Measurements from ENCODE around the gene PRKAB1.

Gene PRKAB1

DNA sequence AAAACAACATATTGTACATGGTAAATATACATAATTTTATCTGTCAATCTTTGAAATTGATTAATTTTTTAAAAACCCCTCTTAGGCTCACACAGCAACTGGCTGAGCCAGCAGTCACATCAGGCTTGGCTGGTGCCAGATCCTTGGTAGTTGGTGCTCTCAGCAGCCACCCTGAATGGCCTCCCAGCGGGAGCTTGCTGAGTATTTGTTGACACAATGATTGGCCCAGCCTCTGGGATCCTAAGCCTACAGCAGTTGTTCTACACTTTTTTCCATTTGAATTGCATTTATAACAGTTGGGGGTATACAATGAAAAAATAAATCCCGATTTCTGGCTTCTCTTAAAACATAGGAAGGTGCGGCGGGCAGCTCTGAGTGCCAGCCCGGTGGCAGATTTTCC lies 11.1 kb downstream of the PRKAB1 start:
- Histone ChIP-seq H3K36me3 (ENCODE audit: control insufficient read depth, insufficient read depth, low read length) (peaks cover 53% of the 10 kb centered on the region), H3K4me3 (replicated peaks; ENCODE audit: low read depth, low read length) (no peak overlapping the region), H3K27me3 (replicated peaks; ENCODE audit: control insufficient read depth, insufficient read depth, low read length) (no peaks in the 10 kb centered on the region)
- no peak for TF ChIP-seq CTCF (IDR thresholded peaks at IDR 0.05; ENCODE audit: insufficient read depth, low read length, poor library complexity, severe bottlenecking)
- DNase-seq (ENCODE audit: extremely low read depth, insufficient read length) = no peak

DNA sequence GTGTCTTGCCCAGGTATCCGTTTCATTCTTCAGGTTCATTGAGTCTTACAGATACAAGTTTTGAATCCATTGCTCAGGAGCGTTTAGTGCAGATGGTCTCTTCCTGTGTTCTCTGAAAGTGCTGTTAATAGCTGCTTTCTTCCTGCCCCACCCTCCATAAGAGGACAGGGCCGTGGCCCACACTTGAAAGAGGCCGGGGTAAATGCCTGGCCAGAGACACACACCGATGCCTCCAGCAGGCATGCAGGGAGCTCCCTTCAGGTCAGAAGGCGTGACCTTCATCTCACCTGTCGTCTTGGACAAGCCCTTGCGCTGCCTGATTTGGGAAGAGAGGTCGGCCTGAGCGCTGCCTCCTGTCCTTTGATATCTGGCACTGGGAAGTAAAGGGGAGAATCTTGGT lies 11.6 kb downstream of the PRKAB1 start:
- TF ChIP-seq CTCF (IDR thresholded peaks at IDR 0.05; ENCODE audit: insufficient read depth, low read length, poor library complexity, severe bottlenecking) = no peak
- Histone ChIP-seq H3K36me3 (ENCODE audit: control insufficient read depth, insufficient read depth, low read length) (peaks cover 51% of the 10 kb centered on the region), H3K4me3 (replicated peaks; ENCODE audit: low read depth, low read length) (no peak overlapping the region), H3K27me3 (replicated peaks; ENCODE audit: control insufficient read depth, insufficient read depth, low read length) (no peaks in the 10 kb centered on the region)
- DNase-seq (ENCODE audit: extremely low read depth, insufficient read length) = no peak

- no peak for DNase-seq (ENCODE audit: extremely low read depth, insufficient read length)
- peaks cover 43% of the 10 kb centered on the region for H3K36me3 ChIP-seq (ENCODE audit: control insufficient read depth, insufficient read depth, low read length)
- no peak for TF ChIP-seq CTCF (IDR thresholded peaks at IDR 0.05; ENCODE audit: insufficient read depth, low read length, poor library complexity, severe bottlenecking)
- H3K27me3 ChIP-seq (replicated peaks; ENCODE audit: control insufficient read depth, insufficient read depth, low read length) = no peaks in the 10 kb centered on the region
- no peak overlapping the region for H3K4me3 ChIP-seq (replicated peaks; ENCODE audit: low read depth, low read length)
These were observed 13.2 kb downstream of the PRKAB1 start for GRCh38 chr12:119681111-119681510.

DNA sequence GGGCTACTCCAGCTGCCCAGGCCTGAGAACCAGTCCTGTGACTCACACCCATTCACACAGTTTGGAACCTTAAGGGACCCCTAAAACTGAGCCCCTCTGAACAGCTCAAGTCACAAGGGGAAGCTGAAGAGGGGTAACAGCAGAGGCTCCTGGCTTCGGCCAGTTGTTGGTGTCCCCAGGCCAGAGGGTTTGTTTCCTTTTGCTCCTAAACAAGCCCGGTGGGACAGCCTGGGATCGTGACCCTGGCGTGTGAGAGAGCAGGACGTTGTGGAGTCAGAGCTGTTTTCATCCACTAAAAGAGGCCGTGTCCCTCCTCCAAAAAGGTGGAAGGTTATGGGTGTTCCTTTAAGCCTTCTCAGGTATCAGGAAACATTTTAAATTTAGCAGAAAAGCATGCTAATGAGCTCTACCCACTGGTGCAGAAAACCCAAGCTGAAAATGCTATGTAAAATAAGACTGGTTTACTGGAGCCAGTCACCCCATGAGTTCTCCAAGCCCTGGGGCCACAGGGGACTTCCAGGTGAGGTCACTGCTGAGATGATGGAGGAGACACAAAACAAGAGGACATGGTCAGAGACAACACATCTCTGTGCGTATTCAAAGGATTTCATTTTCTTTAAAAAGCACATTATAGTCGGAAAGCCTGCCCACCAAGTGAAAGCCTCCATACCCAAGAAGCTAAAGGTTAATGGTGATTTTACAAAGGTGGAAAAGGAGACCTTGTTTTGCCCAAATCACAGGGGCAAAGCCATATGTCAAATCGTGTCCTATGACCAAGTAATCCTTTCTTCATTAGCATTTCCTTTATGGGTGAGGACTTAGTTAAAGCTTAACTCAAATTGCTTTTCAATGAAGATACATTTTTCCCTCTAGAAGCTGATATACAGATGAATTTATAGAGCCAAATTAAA lies 14.1 kb downstream of the PRKAB1 start:
- no peak for TF ChIP-seq CTCF (IDR thresholded peaks at IDR 0.05; ENCODE audit: insufficient read depth, low read length, poor library complexity, severe bottlenecking)
- Histone ChIP-seq H3K36me3 (ENCODE audit: control insufficient read depth, insufficient read depth, low read length) (peaks cover 36% of the 10 kb centered on the region), H3K4me3 (replicated peaks; ENCODE audit: low read depth, low read length) (no peak overlapping the region), H3K27me3 (replicated peaks; ENCODE audit: control insufficient read depth, insufficient read depth, low read length) (no peaks in the 10 kb centered on the region)
- peak; percentile 43 for DNase-seq (ENCODE audit: extremely low read depth, insufficient read length)

GRCh38 chr12:119682639-119683252 lies 14.8 kb downstream of the PRKAB1 start:
- TF ChIP-seq CTCF (IDR thresholded peaks at IDR 0.05; ENCODE audit: insufficient read depth, low read length, poor library complexity, severe bottlenecking) = no peak
- no peak overlapping the region for H3K4me3 ChIP-seq (replicated peaks; ENCODE audit: low read depth, low read length)
- peaks cover 33% of the 10 kb centered on the region for H3K36me3 ChIP-seq (ENCODE audit: control insufficient read depth, insufficient read depth, low read length)
- no peaks in the 10 kb centered on the region for H3K27me3 ChIP-seq (replicated peaks; ENCODE audit: control insufficient read depth, insufficient read depth, low read length)
- no peak for DNase-seq (ENCODE audit: extremely low read depth, insufficient read length)
